Fibroblast of villous mesenchyme (primary cell): ENCODE results near the gene APOC3. TPM values are rescaled to one million over a fixed set of nuclear protein-coding genes. Genes with fewer than 3 reads are reported as not detected.

ENCODE experiments used
- DNase-seq: peaks from one replicate; pipeline ENCODE4 v3.0.0-alpha.2; 2010; ENCODE audit warnings: low read depth
- H3K4me3 ChIP-seq: 2 replicates; pipeline ENCODE4 v1.5.1; 2011; ENCODE audit warnings: low read depth, mild to moderate bottlenecking, low read length
- CTCF ChIP-seq: IDR thresholded peaks from 2 replicates; pipeline ENCODE4 v1.5.1; 2012; ENCODE audit warnings: low read depth, mild to moderate bottlenecking, low read length; ENCODE audit not compliant: insufficient read depth
- total RNA-seq: library from RNA; depleted of rRNA; stranded (reverse); fragments of >200 nt; gene quantifications from 2 replicates; pipeline ENCODE4 v1.2.3, GENCODE V29; 2012

APOC3 gene
- total RNA-seq, 1 donor, result not detected

GRCh38 chr11:116859175-116859574 is 29.5 kb downstream of the APOC3 start:
- H3K4me3 ChIP-seq, result no peak overlapping the region
- no peak for TF ChIP-seq CTCF
- DNase-seq, result no peak

- no peak for TF ChIP-seq CTCF
- H3K4me3 ChIP-seq, result no peak overlapping the region
- no peak for DNase-seq
Observed at GRCh38 chr11:116860303-116860702, 30.6 kb downstream of the APOC3 start.

GRCh38 chr11:116861539-116861938 is 31.8 kb downstream of the APOC3 start:
- TF ChIP-seq CTCF, result no peak
- DNase-seq, result no peak

GRCh38 chr11:116862185-116862584 is 32.5 kb downstream of the APOC3 start:
- H3K4me3 ChIP-seq, result no peak overlapping the region
- DNase-seq, result no peak
- no peak for TF ChIP-seq CTCF

More at GRCh38 chr11:116861539-116861938, 31.8 kb downstream of the APOC3 start:
- H3K4me3 ChIP-seq, result no peak overlapping the region

- no peak for TF ChIP-seq CTCF
- no peak for DNase-seq
Observed at GRCh38 chr11:116862951-116863350, 33.2 kb downstream of the APOC3 start.

GRCh38 chr11:116864531-116864930 is 34.8 kb downstream of the APOC3 start:
- TF ChIP-seq CTCF, result no peak
- peak; percentile 38 for DNase-seq
- no peak overlapping the region for H3K4me3 ChIP-seq

More at GRCh38 chr11:116862951-116863350, 33.2 kb downstream of the APOC3 start:
- H3K4me3 ChIP-seq, result no peak overlapping the region

GRCh38 chr11:116865696-116866095 is 36.0 kb downstream of the APOC3 start:
- DNase-seq, result peak; percentile 83
- no peak overlapping the region for H3K4me3 ChIP-seq
- TF ChIP-seq CTCF, result no peak
